HG03139 (cell line): ENCODE data around the gene SIGLEC6.
"Not testable (repeated sequence)": the region's sequence is repeated elsewhere in the genome, so short reads cannot be mapped to it uniquely, and the experiment has no call there.

Experiments
- ATAC-seq: cut with Tn5 transposase; IDR thresholded peaks from one replicate; pipeline ENCODE4 v1.9.1; 2021; ENCODE audit not compliant: unreplicated experiment

SIGLEC6 gene

GRCh38 chr19:51509823-51510660 lies 21.4 kb downstream of the SIGLEC6 start:
- no peak for ATAC-seq

- no peak for ATAC-seq
Measured at GRCh38 chr19:51508059-51508733, 23.3 kb downstream of the SIGLEC6 start.

- no peak for ATAC-seq
Measured at GRCh38 chr19:51507640-51508058, 23.8 kb downstream of the SIGLEC6 start.

GRCh38 chr19:51507192-51507591 lies 24.3 kb downstream of the SIGLEC6 start:
- ATAC-seq = no peak

GRCh38 chr19:51505904-51506303 lies 25.6 kb downstream of the SIGLEC6 start:
- no peak for ATAC-seq

- ATAC-seq = no peak
Measured at GRCh38 chr19:51503896-51504295, 27.6 kb downstream of the SIGLEC6 start.

GRCh38 chr19:51503286-51503817 lies 28.1 kb downstream of the SIGLEC6 start:
- no peak for ATAC-seq

- ATAC-seq = no peak
Measured at GRCh38 chr19:51501594-51502263, 29.7 kb downstream of the SIGLEC6 start, which contains the start of gene SIGLEC12. Gene SIGLEC12 (minus strand): TSS chr19:51501800. CDS start chr19:51501733, 67 bp downstream.

- ATAC-seq = not testable (repeated sequence)
Measured at GRCh38 chr19:51500931-51501330, 30.5 kb downstream of the SIGLEC6 start.

GRCh38 chr19:51497666-51498065 lies 33.8 kb downstream of the SIGLEC6 start:
- ATAC-seq = no peak

- no peak for ATAC-seq
Measured at GRCh38 chr19:51493776-51494175, 37.7 kb downstream of the SIGLEC6 start.

- no peak for ATAC-seq
Measured at GRCh38 chr19:51491586-51491985, 39.9 kb downstream of the SIGLEC6 start.

- no peak for ATAC-seq
Measured at GRCh38 chr19:51490676-51491075, 40.8 kb downstream of the SIGLEC6 start.

- no peak for ATAC-seq
Measured at GRCh38 chr19:51489113-51489512, 42.4 kb downstream of the SIGLEC6 start.

GRCh38 chr19:51488491-51488890 lies 43.0 kb downstream of the SIGLEC6 start:
- ATAC-seq = no peak

GRCh38 chr19:51485960-51486660 lies 45.4 kb downstream of the SIGLEC6 start:
- ATAC-seq = no peak

- no peak for ATAC-seq
Measured at GRCh38 chr19:51480590-51480989, 50.9 kb downstream of the SIGLEC6 start.

- no peak for ATAC-seq
Measured at GRCh38 chr19:51479531-51480331, 51.7 kb downstream of the SIGLEC6 start.

- ATAC-seq = no peak
Measured at GRCh38 chr19:51478381-51479234, 52.9 kb downstream of the SIGLEC6 start, which contains the start of gene CEACAM18. Gene CEACAM18 (plus strand): TSS chr19:51478539.
